SW480 (cell line): ENCODE measurements around the gene MUC5B.
"Not testable (repeated sequence)": the region's sequence is repeated elsewhere in the genome, so short reads cannot be mapped to it uniquely, and the experiment has no call there.

Source experiments
- DNase-seq: peaks from one replicate; pipeline ENCODE4 v3.0.0-alpha.2; 2016; ENCODE audit warnings: low spot score

The MUC5B gene

GRCh38 chr11:1266976-1267375, 44.1 kb downstream of the MUC5B start:
- not testable (repeated sequence) for DNase-seq

GRCh38 chr11:1267441-1268100, 44.7 kb downstream of the MUC5B start:
- DNase-seq, result no peak

- DNase-seq, result no peak
Observed at GRCh38 chr11:1269957-1270356, 47.1 kb downstream of the MUC5B start.

GRCh38 chr11:1270476-1270875, 47.6 kb downstream of the MUC5B start:
- no peak for DNase-seq

- DNase-seq, result no peak
Observed at GRCh38 chr11:1271002-1271401, 48.1 kb downstream of the MUC5B start.

- DNase-seq, result no peak
Observed at GRCh38 chr11:1271406-1271805, 48.5 kb downstream of the MUC5B start.

- no peak for DNase-seq
Observed at GRCh38 chr11:1271927-1272326, 49.1 kb downstream of the MUC5B start.

- DNase-seq, result no peak
Observed at GRCh38 chr11:1272531-1272930, 49.7 kb downstream of the MUC5B start.

- DNase-seq, result no peak
Observed at GRCh38 chr11:1274501-1274900, 51.6 kb downstream of the MUC5B start.

GRCh38 chr11:1275021-1275420, 52.2 kb downstream of the MUC5B start:
- DNase-seq, result no peak

- no peak for DNase-seq
Observed at GRCh38 chr11:1276041-1276790, 53.4 kb downstream of the MUC5B start.

- no peak for DNase-seq
Observed at GRCh38 chr11:1276866-1277615, 54.2 kb downstream of the MUC5B start.

GRCh38 chr11:1277936-1278512, 55.2 kb downstream of the MUC5B start:
- DNase-seq, result no peak

- DNase-seq, result no peak
Observed at GRCh38 chr11:1278766-1279673, 56.2 kb downstream of the MUC5B start.

- no peak for DNase-seq
Observed at GRCh38 chr11:1279674-1280055, 56.8 kb downstream of the MUC5B start.

GRCh38 chr11:1280116-1281035, 57.5 kb downstream of the MUC5B start:
- DNase-seq, result no peak

- no peak for DNase-seq
Observed at GRCh38 chr11:1281326-1281973, 58.6 kb downstream of the MUC5B start.

- no peak for DNase-seq
Observed at GRCh38 chr11:1281974-1282365, 59.1 kb downstream of the MUC5B start.

GRCh38 chr11:1283091-1283511, 60.2 kb downstream of the MUC5B start:
- no peak for DNase-seq

- no peak for DNase-seq
Observed at GRCh38 chr11:1283906-1284305, 61.0 kb downstream of the MUC5B start.
